ENCODE data around the gene PRKN. TPM values are rescaled to one million over a fixed set of nuclear protein-coding genes. Genes with fewer than 3 reads are reported as not detected.

The PRKN gene
- polyA plus RNA-seq, 1 experiment: 0.71 TPM

DNA sequence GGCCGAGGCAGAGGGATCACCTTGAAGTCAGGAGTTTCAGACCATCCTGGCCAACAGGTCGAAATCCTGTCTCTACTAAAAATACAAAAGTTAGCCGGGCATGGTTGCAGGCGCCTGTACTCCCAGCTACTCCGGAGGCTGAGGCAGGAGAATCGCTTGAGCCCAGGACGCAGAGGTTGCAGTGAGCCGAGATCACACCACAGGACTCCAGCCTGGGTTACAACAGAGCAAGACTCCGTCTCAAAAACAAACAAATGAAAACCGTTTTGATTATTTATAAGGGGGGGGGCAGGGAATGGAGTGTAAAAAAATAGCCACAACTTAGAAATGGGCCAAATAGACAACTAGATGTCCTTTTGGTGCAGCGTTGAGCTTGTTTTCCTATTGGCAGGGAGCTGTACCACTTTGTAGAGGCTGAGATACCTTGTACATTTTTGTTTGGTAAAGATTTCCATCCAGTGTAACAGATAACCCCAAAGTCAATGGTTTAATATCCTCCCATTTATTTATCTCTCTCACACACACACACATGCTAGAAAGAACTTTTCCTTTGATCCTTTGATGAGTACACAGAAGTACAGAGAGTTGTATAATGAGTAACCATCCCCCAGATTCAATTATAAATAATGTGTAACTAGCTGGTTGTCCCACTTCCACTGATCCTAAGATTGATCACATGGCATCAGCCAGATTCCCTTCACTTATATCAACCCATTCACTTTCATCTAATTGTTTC, 477.5 kb downstream of the PRKN start:
- Histone ChIP-seq H3K36me3 (ENCODE audit: control insufficient read depth, insufficient read depth, low read length) (no peaks in the 10 kb centered on the region), H3K27me3 (ENCODE audit: control insufficient read depth, insufficient read depth, low read length) (no peaks in the 10 kb centered on the region), H3K4me3 (ENCODE audit: low read depth, low read length) (no peak overlapping the region)
- ChIA-PET CTCF (no interaction called here), POLR2A (no interaction called here)
- DNase-seq (ENCODE audit: low read depth): no peak
- TF ChIP-seq, protein P1, sequence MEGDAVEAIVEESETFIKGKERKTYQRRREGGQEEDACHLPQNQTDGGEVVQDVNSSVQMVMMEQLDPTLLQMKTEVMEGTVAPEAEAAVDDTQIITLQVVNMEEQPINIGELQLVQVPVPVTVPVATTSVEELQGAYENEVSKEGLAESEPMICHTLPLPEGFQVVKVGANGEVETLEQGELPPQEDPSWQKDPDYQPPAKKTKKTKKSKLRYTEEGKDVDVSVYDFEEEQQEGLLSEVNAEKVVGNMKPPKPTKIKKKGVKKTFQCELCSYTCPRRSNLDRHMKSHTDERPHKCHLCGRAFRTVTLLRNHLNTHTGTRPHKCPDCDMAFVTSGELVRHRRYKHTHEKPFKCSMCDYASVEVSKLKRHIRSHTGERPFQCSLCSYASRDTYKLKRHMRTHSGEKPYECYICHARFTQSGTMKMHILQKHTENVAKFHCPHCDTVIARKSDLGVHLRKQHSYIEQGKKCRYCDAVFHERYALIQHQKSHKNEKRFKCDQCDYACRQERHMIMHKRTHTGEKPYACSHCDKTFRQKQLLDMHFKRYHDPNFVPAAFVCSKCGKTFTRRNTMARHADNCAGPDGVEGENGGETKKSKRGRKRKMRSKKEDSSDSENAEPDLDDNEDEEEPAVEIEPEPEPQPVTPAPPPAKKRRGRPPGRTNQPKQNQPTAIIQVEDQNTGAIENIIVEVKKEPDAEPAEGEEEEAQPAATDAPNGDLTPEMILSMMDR (IDR thresholded peaks at IDR 0.05; ENCODE audit: insufficient read depth, low read depth, low read length): no peak

DNA sequence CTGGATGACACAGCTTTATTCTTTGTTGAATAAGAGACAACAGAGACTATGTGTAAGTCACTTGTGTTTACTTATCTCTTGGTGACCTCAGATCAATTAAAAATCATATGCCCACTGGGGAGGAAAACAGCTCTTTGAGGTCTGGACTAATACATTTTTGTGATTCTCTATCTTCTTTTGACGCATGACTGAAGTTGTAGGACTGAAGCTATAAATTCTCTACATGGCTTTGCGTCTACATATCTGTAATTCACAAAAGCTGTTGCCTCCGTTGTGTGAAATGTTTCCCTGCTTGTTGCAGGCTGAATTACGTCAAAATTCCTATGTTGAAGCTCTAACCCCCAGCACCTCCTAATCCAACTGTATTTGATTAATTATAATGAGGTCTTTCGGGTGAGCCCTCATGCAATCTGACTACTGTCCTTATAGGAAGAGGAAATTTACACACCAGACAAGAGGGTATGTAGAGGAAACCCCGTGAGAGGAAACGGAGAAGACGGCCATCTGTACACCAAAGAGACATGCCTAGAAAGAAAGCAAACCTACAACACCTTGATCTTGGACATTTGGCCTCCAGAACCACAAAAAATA, 481.6 kb downstream of the PRKN start:
- H3K36me3 ChIP-seq (ENCODE audit: control insufficient read depth, insufficient read depth, low read length): no peaks in the 10 kb centered on the region
- ChIA-PET POLR2A (no interaction called here), CTCF (no interaction called here)
- no peaks in the 10 kb centered on the region for H3K27me3 ChIP-seq (ENCODE audit: control insufficient read depth, insufficient read depth, low read length)
- DNase-seq (ENCODE audit: low read depth): no peak
- TF ChIP-seq, protein P1 (IDR thresholded peaks at IDR 0.05; ENCODE audit: insufficient read depth, low read depth, low read length): no peak
- no peak overlapping the region for H3K4me3 ChIP-seq (ENCODE audit: low read depth, low read length)

- no peak for DNase-seq (ENCODE audit: low read depth)
- TF ChIP-seq, protein P1 (IDR thresholded peaks at IDR 0.05; ENCODE audit: insufficient read depth, low read depth, low read length): no peak
- Histone ChIP-seq H3K36me3 (ENCODE audit: control insufficient read depth, insufficient read depth, low read length) (no peaks in the 10 kb centered on the region), H3K4me3 (ENCODE audit: low read depth, low read length) (no peak overlapping the region), H3K27me3 (ENCODE audit: control insufficient read depth, insufficient read depth, low read length) (no peaks in the 10 kb centered on the region)
- POLR2A ChIA-PET: no interaction called here
- CTCF ChIA-PET: interaction anchor here (1.4 kb wide), 1 partner anchor 826 kb away, joined by 3 read pairs; no protein-coding TSS in a partner anchor
These were observed 483.5 kb downstream of the PRKN start for GRCh38 chr6:162244031-162244430.

GRCh38 chr6:162242915-162243314, 484.7 kb downstream of the PRKN start:
- no peaks in the 10 kb centered on the region for H3K27me3 ChIP-seq (ENCODE audit: control insufficient read depth, insufficient read depth, low read length)
- ChIA-PET CTCF (no interaction called here), POLR2A (no interaction called here)
- no peaks in the 10 kb centered on the region for H3K36me3 ChIP-seq (ENCODE audit: control insufficient read depth, insufficient read depth, low read length)
- DNase-seq (ENCODE audit: low read depth): no peak
- H3K4me3 ChIP-seq (ENCODE audit: low read depth, low read length): no peak overlapping the region
- TF ChIP-seq, protein P1 (IDR thresholded peaks at IDR 0.05; ENCODE audit: insufficient read depth, low read depth, low read length): no peak

GRCh38 chr6:162239330-162239729, 488.2 kb downstream of the PRKN start:
- ChIA-PET CTCF (no interaction called here), POLR2A (no interaction called here)
- Histone ChIP-seq H3K4me3 (ENCODE audit: low read depth, low read length) (no peak overlapping the region), H3K36me3 (ENCODE audit: control insufficient read depth, insufficient read depth, low read length) (no peaks in the 10 kb centered on the region), H3K27me3 (ENCODE audit: control insufficient read depth, insufficient read depth, low read length) (no peaks in the 10 kb centered on the region)
- TF ChIP-seq, protein P1 (IDR thresholded peaks at IDR 0.05; ENCODE audit: insufficient read depth, low read depth, low read length): no peak
- no peak for DNase-seq (ENCODE audit: low read depth)
